HG03108 (cell line): ENCODE measurements around the gene LIN28A.
A peak's percentile ranks its signal among the peaks of the same experiment; 100 is the strongest.

Source experiments
- ATAC-seq: cut with Tn5 transposase; IDR thresholded peaks from one replicate; pipeline ENCODE4 v1.9.1; 2021; ENCODE audit warnings: moderate library complexity; ENCODE audit not compliant: unreplicated experiment

The LIN28A gene

DNA sequence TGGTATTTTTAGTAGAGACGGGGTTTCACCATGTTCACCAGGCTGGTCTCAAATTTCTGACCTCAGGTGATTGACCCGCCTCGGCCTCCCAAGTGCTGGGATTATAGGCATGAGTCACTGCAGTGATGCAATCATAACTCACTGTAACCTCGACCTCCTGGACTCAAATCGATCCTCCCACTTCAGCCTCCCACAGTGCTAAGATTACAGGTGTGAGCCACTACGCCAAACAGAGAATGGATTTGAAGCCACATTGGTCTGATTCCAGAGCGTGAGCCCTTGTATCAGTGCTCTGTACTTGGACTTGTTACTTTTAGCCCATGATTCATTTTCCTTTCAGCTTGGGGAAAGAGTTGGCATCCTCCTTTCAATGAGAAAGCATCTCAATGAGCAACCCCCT, 23.2 kb upstream of the LIN28A start:
- ATAC-seq, result no peak

DNA sequence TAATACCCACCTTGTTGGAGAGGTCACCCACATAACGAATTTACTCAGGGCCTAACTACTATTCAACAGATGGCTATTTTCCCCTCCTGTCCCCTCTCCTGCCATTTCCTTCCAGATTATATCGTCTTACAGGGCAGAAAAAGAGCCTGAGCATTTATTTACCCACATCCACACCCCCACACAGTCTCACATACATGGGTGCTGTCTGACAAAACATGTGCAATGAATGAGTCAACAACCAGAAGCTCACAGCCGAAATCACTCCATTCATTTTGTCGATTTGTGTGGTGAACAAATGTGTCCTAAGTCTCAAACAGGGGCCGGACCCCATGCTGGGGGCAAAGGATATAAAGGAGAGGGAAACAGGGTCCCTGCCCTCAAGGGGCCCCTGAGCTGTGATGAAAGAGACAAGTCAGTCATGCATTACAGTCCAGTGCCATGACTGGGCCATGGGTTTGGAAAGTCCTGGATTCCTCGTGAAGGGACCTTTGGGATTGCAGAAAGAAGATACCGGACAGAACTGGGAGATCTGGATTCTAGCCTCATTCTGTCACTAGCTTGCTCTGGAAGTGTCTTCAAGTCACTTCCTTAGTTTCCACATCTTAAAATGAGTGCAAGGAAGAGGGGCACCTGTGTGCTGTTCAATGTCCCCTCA, 21.7 kb upstream of the LIN28A start:
- no peak for ATAC-seq

GRCh38 chr1:26389604-26390247, 20.9 kb upstream of the LIN28A start:
- ATAC-seq, result no peak

GRCh38 chr1:26391450-26391849, 19.2 kb upstream of the LIN28A start:
- no peak for ATAC-seq

DNA sequence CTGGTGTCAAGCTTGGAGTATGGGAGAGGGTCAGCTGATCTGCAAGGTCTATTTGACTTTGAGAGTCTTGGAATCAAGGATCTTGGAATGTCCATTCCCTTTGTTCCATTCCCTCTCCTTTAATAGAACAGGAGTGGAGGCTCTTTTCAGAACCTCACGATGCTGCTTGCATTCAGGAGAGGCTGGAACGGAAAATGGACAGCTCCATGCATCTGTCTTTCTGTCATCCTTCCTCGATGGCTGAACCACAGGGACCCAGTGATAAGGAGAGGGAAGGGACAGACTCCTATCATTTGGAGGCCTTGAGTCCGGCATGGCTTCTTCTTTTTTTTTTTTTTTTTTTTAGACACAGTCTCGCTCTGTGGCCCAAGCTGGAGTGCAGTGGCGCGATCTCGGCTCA, 14.9 kb upstream of the LIN28A start:
- ATAC-seq, result no peak

DNA sequence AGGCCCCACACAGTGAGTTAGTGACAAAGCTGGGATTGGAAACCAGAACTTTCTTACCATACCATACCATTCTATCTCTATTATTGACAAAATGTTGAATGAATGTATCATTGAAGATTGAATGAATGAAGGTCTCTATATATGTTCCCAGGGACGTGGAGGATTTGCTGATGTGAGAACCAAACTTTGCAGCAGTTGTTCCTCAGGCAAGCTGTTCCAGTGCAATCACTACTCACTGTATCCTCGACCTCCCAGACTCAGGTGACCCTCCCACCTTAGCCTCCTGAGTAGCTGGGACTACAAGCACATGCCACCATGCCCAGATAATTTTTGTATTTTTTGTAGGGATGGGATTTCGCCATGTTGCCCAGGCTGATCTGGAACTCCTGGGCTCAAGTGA, 11.6 kb upstream of the LIN28A start:
- no peak for ATAC-seq

GRCh38 chr1:26401891-26402290, 8.7 kb upstream of the LIN28A start:
- no peak for ATAC-seq

DNA sequence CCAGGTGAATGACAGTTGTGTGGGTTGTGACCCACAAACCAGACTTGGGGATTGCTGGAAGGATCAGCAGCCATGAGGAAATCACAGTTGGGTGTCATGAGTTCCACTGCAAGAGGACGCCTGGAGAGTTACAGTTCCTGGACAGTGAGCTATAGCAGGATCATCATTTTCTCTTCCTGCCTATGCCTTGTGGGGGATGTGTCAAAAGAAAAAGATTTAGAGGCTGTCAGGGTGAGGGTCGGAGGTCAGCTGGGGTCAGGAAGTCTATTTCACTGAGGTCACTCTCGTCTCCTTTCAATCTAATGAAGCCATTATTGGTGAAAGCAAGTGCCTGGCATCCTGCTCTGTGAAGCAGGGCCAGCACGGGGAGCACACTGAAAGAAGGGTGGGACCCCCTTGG, 7.0 kb upstream of the LIN28A start:
- ATAC-seq, result no peak

GRCh38 chr1:26404641-26405040, 6.0 kb upstream of the LIN28A start:
- no peak for ATAC-seq

GRCh38 chr1:26405281-26405915, 5.2 kb upstream of the LIN28A start:
- ATAC-seq, result no peak

GRCh38 chr1:26408604-26409003, 2.0 kb upstream of the LIN28A start:
- no peak for ATAC-seq

- ATAC-seq, result no peak
These were observed 1.3 kb upstream of the LIN28A start for GRCh38 chr1:26409191-26409807.

GRCh38 chr1:26411624-26412074, 1.0 kb downstream of the LIN28A start:
- ATAC-seq, result no peak

DNA sequence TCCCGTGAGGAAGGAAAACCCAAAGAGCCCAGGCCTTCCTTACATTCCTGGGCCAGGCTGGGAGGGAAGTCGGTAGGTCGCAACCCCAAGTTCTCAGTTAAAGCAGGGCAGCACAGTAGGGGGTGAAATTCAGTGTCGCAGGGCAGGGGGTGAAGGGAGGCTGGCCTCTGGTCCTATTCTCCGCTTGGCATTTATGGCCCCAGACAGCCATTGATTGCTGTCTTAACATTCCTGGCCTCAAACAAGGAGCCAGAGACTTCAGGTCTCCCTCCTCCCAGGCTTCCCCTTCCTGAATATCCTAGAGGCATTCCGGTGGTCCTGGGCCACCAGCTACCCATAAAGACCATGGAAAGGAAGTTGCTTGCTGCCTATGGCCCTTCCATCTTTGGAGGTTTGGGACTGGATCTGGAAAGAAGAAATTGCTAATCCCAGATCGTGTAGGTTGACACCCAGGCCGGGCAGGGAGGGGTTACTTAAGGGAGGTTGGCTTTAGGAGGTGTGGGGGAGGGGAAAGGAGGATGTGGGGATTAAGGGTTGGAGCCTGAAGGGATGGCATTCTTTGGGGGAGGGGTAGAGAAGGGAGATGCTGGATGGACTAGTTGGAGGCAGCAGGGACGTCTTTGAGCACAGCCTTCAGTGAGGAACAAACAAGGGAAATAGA, 1.7 kb downstream of the LIN28A start:
- ATAC-seq, result no peak

GRCh38 chr1:26413031-26413430, 2.4 kb downstream of the LIN28A start:
- no peak for ATAC-seq

DNA sequence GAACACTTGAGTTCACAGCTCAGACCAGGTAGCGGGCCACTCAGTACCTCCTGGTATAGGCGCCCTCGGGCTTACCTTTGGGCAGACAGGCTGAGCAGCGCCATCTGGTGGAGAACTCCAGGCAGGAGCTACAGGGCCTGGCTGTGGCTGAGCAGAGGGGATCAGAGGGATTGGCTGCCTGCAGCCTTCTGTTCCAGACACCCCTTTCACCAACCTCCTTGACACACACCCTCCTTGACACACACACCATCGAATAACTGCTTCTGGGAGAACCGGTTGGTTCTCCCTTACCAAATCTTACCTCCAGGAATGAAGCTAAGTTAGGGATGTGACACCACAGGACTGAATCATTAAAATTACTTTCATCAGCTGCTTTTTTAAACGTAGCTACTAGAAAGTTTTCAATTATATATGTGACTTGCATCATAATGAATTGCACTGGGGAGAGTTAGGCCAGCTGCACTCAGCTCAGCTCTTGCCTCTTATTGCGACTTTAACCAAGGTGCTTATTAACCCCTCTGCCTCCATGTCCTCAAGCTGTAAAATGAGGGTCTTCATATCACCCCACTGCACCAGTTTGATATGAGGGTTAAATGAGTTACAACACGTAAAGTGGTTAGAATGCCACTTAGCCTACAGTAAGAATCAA, 6.6 kb downstream of the LIN28A start:
- ATAC-seq, result no peak

- ATAC-seq, result no peak
These were observed 8.3 kb downstream of the LIN28A start for GRCh38 chr1:26418865-26419349.

DNA sequence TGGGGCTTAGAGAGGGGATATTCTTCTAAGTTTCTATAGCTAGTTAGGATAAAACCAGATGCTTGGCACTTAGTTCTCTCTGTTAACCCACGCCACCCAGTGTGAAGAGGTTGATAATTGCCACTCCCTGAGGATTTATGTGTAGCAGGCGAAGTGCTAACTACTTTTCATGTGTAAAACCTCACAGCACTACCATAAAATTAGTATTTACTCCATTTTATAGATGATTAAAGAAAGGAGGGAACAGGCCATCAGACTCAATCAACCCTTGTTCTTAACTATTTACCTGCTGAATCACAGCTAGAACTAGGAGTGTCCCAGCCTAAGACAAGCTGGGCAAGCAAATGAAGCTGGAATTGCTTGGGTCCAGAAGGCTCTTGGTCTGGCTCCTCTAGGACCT, 8.9 kb downstream of the LIN28A start:
- no peak for ATAC-seq

GRCh38 chr1:26429721-26430120, 19.1 kb downstream of the LIN28A start:
- ATAC-seq, result no peak

DNA sequence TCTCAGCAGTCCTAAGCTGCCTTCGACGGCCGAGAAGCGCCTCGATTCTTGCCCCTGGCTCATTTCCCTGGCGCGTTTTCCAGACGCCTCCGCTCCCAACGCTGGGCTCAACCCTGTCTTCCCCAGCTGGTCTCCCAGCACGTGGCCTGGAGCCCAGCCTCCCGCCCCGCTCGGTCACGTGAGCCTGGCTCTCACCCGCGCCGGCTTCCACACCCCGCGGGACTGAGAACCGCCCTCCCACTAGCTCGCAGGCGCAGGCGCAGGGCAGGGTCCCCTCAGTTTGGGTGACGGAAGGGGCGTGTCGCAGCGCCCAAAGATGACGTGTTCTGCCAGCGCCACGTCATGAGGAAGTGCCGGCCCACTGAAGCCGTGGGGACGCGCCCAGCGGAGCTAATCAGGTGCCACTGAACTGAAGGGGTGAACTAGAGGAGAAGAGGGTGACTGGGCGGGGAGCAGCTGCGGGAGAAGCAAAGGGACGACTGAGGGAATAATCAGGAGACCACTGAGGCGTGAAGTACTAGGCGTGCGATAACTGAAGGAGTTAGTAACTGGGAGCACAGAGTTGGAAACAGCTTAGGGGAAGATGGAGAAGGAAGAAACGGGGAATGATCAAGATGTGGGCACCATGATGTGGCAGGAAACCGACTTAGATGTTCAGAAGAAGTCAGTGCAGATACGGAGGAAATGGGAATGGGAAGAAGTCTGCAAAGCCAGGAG, 21.5 kb downstream of the LIN28A start, which contains the start of gene DHDDS:
Gene DHDDS (plus strand): TSS at position 343 of the 717 bp plus-strand sequence. CDS start 625 bp downstream, outside the sequence.
- ATAC-seq, result peak; percentile 90
